Tibial artery (tissue), 4 donors: ENCODE results near the gene TMTC4.

Source experiments
- DNase-seq, 2 donors: peaks; one replicate each; pipeline ENCODE4 v3.0.0-alpha.2; 2019
- H3K27ac ChIP-seq, 2 donors: fragments of 200-600 bp; sonication (generic) in 1 of 2; 1 replicate in 1 of 2; 2 replicates in 1 of 2; pipeline ENCODE4 v1.5.1; 2018 to 2019; ENCODE audit warnings: mild to moderate bottlenecking in 1 of 2
- H3K27me3 ChIP-seq, 2 donors: fragments of 200-600 bp; sonication (generic) in 1 of 2; one replicate each; pipeline versions ENCODE4 v1.5.1 to v1.6.0; 2016 to 2019
- H3K36me3 ChIP-seq, 3 donors: fragments of 200-600 bp; sonication (generic) in 2 of 3; one replicate each; pipeline ENCODE4 v1.5.1; 2016 to 2019; ENCODE audit warnings: mild to moderate bottlenecking in 2 of 3
- H3K4me1 ChIP-seq, 4 donors: fragments of 200-600 bp; sonication (generic) in 2 of 4; 1 replicate in 3 of 4; 2 replicates in 1 of 4; pipeline ENCODE4 v1.5.1; 2016 to 2019
- H3K4me3 ChIP-seq, 2 donors: fragments of 200-600 bp; sonication (generic) in 1 of 2; 1 replicate in 1 of 2; 2 replicates in 1 of 2; pipeline ENCODE4 v1.5.1; 2018 to 2019; ENCODE audit warnings: mild to moderate bottlenecking in 2 of 2
- H3K9me3 ChIP-seq, 3 donors: fragments of 200-600 bp; sonication (generic) in 1 of 3; one replicate each; pipeline ENCODE4 v1.5.1; 2016 to 2019
- intact Hi-C: fragments of 100-400 bp; cut with DNase I; formaldehyde crosslinking; loops from one replicate; pipeline ENCODE4 v1.15.0; 2023; ENCODE audit warnings: low total_unique reads
- TF ChIP-seq, protein P1 (sequence below), 2 experiments: fragments of 200-600 bp in 1 of 2; fragments of 450-650 bp in 1 of 2; IDR thresholded peaks; one replicate each; pipeline ENCODE4 v1.5.1; 2017 to 2019; ENCODE audit warnings: antibody characterized with exemption in 2 of 2, mild to moderate bottlenecking in 1 of 2, moderate library complexity in 1 of 2

TMTC4 gene

DNA sequence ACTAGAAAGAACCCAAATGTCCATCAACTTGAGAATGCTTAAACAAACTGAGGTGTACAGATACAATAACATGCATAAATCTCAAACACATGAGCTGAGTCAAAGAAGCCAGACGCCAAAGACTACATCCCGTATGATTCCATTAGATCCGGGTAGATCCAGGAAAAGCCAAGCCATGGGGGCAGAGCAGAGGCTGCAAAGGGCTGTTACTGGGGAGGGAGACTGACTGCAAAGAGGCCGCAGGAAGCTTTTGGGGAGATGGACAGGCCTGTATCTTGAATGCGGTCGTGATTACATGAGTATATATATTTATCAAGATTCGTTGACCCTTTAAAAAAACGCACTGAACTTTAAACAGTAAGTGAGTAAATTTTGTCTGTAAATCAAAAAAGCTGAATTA lies 114.7 kb downstream of the TMTC4 start:
- H3K27ac ChIP-seq: no peak overlapping the region
- H3K36me3 ChIP-seq: no peaks in the 10 kb centered on the region
- intact Hi-C loops: no loop called here
- DNase-seq: no peak
- no peaks in the 10 kb centered on the region for H3K4me1 ChIP-seq
- no peak overlapping the region for H3K4me3 ChIP-seq
- TF ChIP-seq, protein P1, sequence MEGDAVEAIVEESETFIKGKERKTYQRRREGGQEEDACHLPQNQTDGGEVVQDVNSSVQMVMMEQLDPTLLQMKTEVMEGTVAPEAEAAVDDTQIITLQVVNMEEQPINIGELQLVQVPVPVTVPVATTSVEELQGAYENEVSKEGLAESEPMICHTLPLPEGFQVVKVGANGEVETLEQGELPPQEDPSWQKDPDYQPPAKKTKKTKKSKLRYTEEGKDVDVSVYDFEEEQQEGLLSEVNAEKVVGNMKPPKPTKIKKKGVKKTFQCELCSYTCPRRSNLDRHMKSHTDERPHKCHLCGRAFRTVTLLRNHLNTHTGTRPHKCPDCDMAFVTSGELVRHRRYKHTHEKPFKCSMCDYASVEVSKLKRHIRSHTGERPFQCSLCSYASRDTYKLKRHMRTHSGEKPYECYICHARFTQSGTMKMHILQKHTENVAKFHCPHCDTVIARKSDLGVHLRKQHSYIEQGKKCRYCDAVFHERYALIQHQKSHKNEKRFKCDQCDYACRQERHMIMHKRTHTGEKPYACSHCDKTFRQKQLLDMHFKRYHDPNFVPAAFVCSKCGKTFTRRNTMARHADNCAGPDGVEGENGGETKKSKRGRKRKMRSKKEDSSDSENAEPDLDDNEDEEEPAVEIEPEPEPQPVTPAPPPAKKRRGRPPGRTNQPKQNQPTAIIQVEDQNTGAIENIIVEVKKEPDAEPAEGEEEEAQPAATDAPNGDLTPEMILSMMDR (IDR thresholded peaks at IDR 0.05): no peak
- H3K9me3 ChIP-seq: no peaks in the 10 kb centered on the region
- H3K27me3 ChIP-seq: no peaks in the 10 kb centered on the region
